GM10248 (cell line): ENCODE data around the gene PLXNB3.

Experiments
- CTCF ChIA-PET: fragments of 300-600 bp; sonication (Branson Sonifier 250); formaldehyde crosslinking; extraction: SDS; loops from one replicate; lab custom pipeline; 2021; ENCODE audit warnings: antibody characterized with exemption; lab: Yijun Ruan, JAX
- POLR2A ChIA-PET: fragments of 350-650 bp; sonication (Branson Sonifier 250); formaldehyde crosslinking; extraction: SDS; loops from one replicate; lab custom pipeline; 2020; ENCODE audit warnings: antibody characterized with exemption; lab: Yijun Ruan, JAX
- DNase-seq: peaks from one replicate; pipeline ENCODE4 v3.0.0; 2012; ENCODE audit errors: extremely low spot score
- TF ChIP-seq, protein P1 (sequence below): IDR thresholded peaks from 2 replicates; pipeline ENCODE4 v1.5.1; 2012; ENCODE audit warnings: mild to moderate bottlenecking, low read depth; ENCODE audit errors: extremely low read depth, missing control alignments, control extremely low read depth

Gene PLXNB3

DNA sequence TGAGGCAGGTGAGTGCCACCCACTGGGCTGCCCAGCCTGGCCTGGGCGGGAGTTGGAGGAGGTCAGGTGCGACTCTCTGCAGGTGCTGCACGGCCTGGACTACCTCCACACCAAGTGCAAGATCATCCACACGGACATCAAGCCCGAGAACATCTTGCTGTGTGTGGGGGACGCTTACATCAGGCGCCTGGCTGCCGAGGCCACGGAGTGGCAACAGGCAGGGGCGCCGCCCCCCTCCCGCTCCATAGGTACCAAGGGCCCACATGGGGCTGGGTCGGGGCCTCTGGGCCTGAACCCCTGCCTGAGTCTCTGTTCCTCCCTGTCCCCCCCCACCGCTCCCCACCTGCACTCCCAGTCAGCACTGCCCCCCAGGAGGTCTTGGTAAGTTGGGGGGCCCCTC, 18.8 kb downstream of the PLXNB3 start:
- DNase-seq, result no peak
- CTCF ChIA-PET, result interaction anchor here (1.2 kb wide), 1 partner anchor 15 kb away, joined by 5 read pairs; no protein-coding TSS in a partner anchor
- POLR2A ChIA-PET, result no interaction called here
- TF ChIP-seq, protein P1, sequence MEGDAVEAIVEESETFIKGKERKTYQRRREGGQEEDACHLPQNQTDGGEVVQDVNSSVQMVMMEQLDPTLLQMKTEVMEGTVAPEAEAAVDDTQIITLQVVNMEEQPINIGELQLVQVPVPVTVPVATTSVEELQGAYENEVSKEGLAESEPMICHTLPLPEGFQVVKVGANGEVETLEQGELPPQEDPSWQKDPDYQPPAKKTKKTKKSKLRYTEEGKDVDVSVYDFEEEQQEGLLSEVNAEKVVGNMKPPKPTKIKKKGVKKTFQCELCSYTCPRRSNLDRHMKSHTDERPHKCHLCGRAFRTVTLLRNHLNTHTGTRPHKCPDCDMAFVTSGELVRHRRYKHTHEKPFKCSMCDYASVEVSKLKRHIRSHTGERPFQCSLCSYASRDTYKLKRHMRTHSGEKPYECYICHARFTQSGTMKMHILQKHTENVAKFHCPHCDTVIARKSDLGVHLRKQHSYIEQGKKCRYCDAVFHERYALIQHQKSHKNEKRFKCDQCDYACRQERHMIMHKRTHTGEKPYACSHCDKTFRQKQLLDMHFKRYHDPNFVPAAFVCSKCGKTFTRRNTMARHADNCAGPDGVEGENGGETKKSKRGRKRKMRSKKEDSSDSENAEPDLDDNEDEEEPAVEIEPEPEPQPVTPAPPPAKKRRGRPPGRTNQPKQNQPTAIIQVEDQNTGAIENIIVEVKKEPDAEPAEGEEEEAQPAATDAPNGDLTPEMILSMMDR, result no peak

GRCh38 chrX:153783378-153784013, 19.4 kb downstream of the PLXNB3 start:
- TF ChIP-seq, protein P1, result no peak
- no peak for DNase-seq
- POLR2A ChIA-PET, result no interaction called here
- CTCF ChIA-PET, result no interaction called here

GRCh38 chrX:153784325-153784967, 20.4 kb downstream of the PLXNB3 start:
- no peak for DNase-seq
- ChIA-PET CTCF (no interaction called here), POLR2A (interaction anchor here (0.7 kb wide), 1 partner anchor 337 kb away, joined by 5 read pairs; no protein-coding TSS in a partner anchor)
- TF ChIP-seq, protein P1, result no peak

GRCh38 chrX:153786669-153787068, 22.6 kb downstream of the PLXNB3 start:
- CTCF ChIA-PET, result interaction anchor here (1.4 kb wide), 1 partner anchor 161 kb away, joined by 4 read pairs; no protein-coding TSS in a partner anchor
- POLR2A ChIA-PET, result no interaction called here
- no peak for DNase-seq
- TF ChIP-seq, protein P1, result no peak

GRCh38 chrX:153789654-153790053, 25.6 kb downstream of the PLXNB3 start:
- ChIA-PET POLR2A (no interaction called here), CTCF (interaction anchor here (1.6 kb wide), 1 partner anchor 10 kb away, joined by 3 read pairs; no protein-coding TSS in a partner anchor)
- TF ChIP-seq, protein P1, result no peak
- no peak for DNase-seq

GRCh38 chrX:153791104-153791852, 27.2 kb downstream of the PLXNB3 start:
- TF ChIP-seq, protein P1, result no peak
- POLR2A ChIA-PET, result no interaction called here
- no peak for DNase-seq
- CTCF ChIA-PET, result no interaction called here
